HG03135 (cell line): ENCODE measurements around the gene ADIPOR1.
"Not testable (repeated sequence)": the region's sequence is repeated elsewhere in the genome, so short reads cannot be mapped to it uniquely, and the experiment has no call there.

Experiments used
- ATAC-seq: cut with Tn5 transposase; IDR thresholded peaks from one replicate; pipeline ENCODE4 v1.9.1; 2021; ENCODE audit warnings: mild to moderate bottlenecking, moderate library complexity; ENCODE audit not compliant: unreplicated experiment

The ADIPOR1 gene

GRCh38 chr1:202941372-202941771 lies 16.7 kb downstream of the ADIPOR1 start:
- no peak for ATAC-seq

GRCh38 chr1:202940561-202940960 lies 17.6 kb downstream of the ADIPOR1 start:
- no peak for ATAC-seq

- no peak for ATAC-seq
Observed at GRCh38 chr1:202938287-202938925, 19.7 kb downstream of the ADIPOR1 start.

GRCh38 chr1:202936409-202936808 lies 21.7 kb downstream of the ADIPOR1 start:
- ATAC-seq = not testable (repeated sequence)

GRCh38 chr1:202935844-202936243 lies 22.3 kb downstream of the ADIPOR1 start:
- ATAC-seq = no peak

GRCh38 chr1:202934755-202935154 lies 23.4 kb downstream of the ADIPOR1 start:
- ATAC-seq = no peak

- no peak for ATAC-seq
Observed at GRCh38 chr1:202932476-202932875, 25.6 kb downstream of the ADIPOR1 start.

- ATAC-seq = peak; percentile 91
Observed at GRCh38 chr1:202926581-202927491, 31.3 kb downstream of the ADIPOR1 start, which contains the start of gene KLHL12. Gene KLHL12 (minus strand): TSS chr1:202927234. CDS start chr1:202925162, 2,072 bp downstream.

GRCh38 chr1:202923533-202923932 lies 34.6 kb downstream of the ADIPOR1 start:
- no peak for ATAC-seq

GRCh38 chr1:202919615-202920014 lies 38.5 kb downstream of the ADIPOR1 start:
- ATAC-seq = no peak

- no peak for ATAC-seq
Observed at GRCh38 chr1:202915146-202915545, 43.0 kb downstream of the ADIPOR1 start.

GRCh38 chr1:202912476-202912875 lies 45.6 kb downstream of the ADIPOR1 start:
- ATAC-seq = not testable (repeated sequence)

- no peak for ATAC-seq
Observed at GRCh38 chr1:202909494-202909893, 48.6 kb downstream of the ADIPOR1 start.

GRCh38 chr1:202908998-202909397 lies 49.1 kb downstream of the ADIPOR1 start:
- no peak for ATAC-seq

GRCh38 chr1:202905331-202905730 lies 52.8 kb downstream of the ADIPOR1 start:
- no peak for ATAC-seq

GRCh38 chr1:202903808-202904207 lies 54.3 kb downstream of the ADIPOR1 start:
- not testable (repeated sequence) for ATAC-seq

GRCh38 chr1:202901555-202901954 lies 56.6 kb downstream of the ADIPOR1 start:
- no peak for ATAC-seq

- no peak for ATAC-seq
Observed at GRCh38 chr1:202892501-202892900, 65.6 kb downstream of the ADIPOR1 start.
